ENCODE data around the gene GPR6.

Gene GPR6, protein sequence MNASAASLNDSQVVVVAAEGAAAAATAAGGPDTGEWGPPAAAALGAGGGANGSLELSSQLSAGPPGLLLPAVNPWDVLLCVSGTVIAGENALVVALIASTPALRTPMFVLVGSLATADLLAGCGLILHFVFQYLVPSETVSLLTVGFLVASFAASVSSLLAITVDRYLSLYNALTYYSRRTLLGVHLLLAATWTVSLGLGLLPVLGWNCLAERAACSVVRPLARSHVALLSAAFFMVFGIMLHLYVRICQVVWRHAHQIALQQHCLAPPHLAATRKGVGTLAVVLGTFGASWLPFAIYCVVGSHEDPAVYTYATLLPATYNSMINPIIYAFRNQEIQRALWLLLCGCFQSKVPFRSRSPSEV

GRCh38 chr6:109978174-109979032 lies at the start of gene GPR6:
GPR6 (plus strand) TSS chr6:109978311; CDS start chr6:109979113, 802 bp downstream.
- Histone ChIP-seq H2AFZ (peak within 1 kb of the TSS; percentile 81), H3K27me3 (ENCODE audit: control insufficient read depth, insufficient read depth, low read length) (no peaks in the 10 kb centered on the region), H3K9me3 (ENCODE audit: control insufficient read depth, low read length) (no peaks in the 10 kb centered on the region), H3K36me3 (ENCODE audit: control insufficient read depth, insufficient read depth, low read length) (no peaks in the 10 kb centered on the region), H3K27ac (no peak within 1 kb of the TSS), H3K4me2 (ENCODE audit: low read length) (no peak within 1 kb of the TSS), H3K4me1 (no peaks in the 10 kb centered on the region), H3K4me3 (ENCODE audit: low read depth, low read length) (no peak within 1 kb of the TSS), H3K9ac (no peak within 1 kb of the TSS), H3K79me2 (no peaks in the 10 kb centered on the region)
- no peak for TF ChIP-seq CTCF (IDR thresholded peaks at IDR 0.05)

DNA sequence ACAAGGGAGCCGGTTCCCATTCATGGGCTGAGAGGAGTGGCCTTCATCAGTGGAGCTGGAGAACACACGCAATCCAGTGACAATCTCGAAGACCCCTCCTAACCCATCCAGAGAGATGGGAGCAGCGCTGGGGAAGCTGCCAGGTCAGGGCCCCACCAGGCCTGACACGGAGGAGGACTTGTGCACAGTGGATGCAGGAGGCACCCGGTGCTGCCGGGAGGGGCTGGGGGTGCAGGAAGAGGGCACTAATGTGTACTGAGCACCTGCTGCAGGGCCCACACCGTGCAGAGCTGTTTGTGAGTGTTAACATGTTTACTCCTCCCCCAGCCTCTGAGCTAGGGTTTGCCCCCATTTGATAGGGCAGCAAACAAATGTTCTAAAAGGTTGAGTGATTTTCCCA lies 43.8 kb upstream of the GPR6 start:
- Histone ChIP-seq H3K9ac (no peak overlapping the region), H3K4me3 (ENCODE audit: low read depth, low read length) (no peak overlapping the region), H3K9me3 (ENCODE audit: control insufficient read depth, low read length) (no peaks in the 10 kb centered on the region), H2AFZ (no peak overlapping the region), H3K27me3 (ENCODE audit: control insufficient read depth, insufficient read depth, low read length) (no peaks in the 10 kb centered on the region), H3K4me1 (no peaks in the 10 kb centered on the region), H3K27ac (no peak overlapping the region), H3K4me2 (ENCODE audit: low read length) (no peak overlapping the region), H3K79me2 (no peaks in the 10 kb centered on the region), H3K36me3 (ENCODE audit: control insufficient read depth, insufficient read depth, low read length) (no peaks in the 10 kb centered on the region)
- no peak for TF ChIP-seq CTCF (IDR thresholded peaks at IDR 0.05)

DNA sequence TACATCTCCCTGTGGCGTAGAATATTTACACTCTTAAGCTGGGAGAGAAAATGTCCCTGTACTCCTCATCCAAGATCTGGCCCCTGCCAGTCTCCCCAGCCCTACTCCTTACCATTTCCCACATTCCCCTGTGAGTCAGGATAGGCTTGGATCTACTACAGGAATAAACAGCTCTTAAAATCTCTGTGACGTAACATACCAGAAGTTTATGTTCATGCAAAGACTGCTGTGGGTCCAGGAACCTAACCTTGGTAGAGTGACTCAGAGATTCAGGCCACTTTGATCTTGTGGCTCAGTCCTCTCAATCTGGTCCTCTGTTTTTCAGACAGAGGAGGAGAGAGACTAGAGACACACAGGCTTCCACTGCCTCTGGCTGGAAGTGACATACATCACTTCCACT lies 38.5 kb upstream of the GPR6 start:
- TF ChIP-seq CTCF (IDR thresholded peaks at IDR 0.05) = no peak
- no peaks in the 10 kb centered on the region for H3K79me2 ChIP-seq
- no peak overlapping the region for H2AFZ ChIP-seq
- H3K36me3 ChIP-seq (ENCODE audit: control insufficient read depth, insufficient read depth, low read length) = no peaks in the 10 kb centered on the region
- H3K27me3 ChIP-seq (ENCODE audit: control insufficient read depth, insufficient read depth, low read length) = no peaks in the 10 kb centered on the region
- H3K27ac ChIP-seq = no peak overlapping the region
- H3K9ac ChIP-seq = no peak overlapping the region
- no peak overlapping the region for H3K4me3 ChIP-seq (ENCODE audit: low read depth, low read length)
- no peaks in the 10 kb centered on the region for H3K4me1 ChIP-seq
- H3K9me3 ChIP-seq (ENCODE audit: control insufficient read depth, low read length) = no peaks in the 10 kb centered on the region
- H3K4me2 ChIP-seq (ENCODE audit: low read length) = no peak overlapping the region

DNA sequence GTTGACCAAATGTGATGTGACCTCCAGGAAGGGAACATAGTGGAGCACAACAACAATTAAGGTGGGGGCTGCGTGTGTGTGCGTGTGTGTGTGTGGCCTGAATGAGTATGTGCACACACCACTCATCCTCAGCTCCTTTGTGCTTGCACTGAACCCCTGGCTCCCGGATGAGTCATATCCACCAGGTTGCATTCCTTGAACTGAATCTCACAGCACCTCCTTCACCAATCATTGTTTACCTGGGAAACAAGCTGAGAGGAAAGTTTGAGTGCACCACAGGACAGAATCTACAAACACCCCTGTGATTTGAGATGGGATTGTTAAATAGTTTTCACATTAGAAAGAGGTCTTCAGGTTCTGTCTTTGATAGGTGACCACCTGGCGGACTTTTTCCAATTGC lies 33.7 kb upstream of the GPR6 start:
- H2AFZ ChIP-seq = peak overlapping the region; percentile 2
- TF ChIP-seq CTCF (IDR thresholded peaks at IDR 0.05) = no peak
- H3K9me3 ChIP-seq (ENCODE audit: control insufficient read depth, low read length) = no peaks in the 10 kb centered on the region
- H3K4me3 ChIP-seq (ENCODE audit: low read depth, low read length) = no peak overlapping the region
- H3K4me1 ChIP-seq = peaks cover 2% of the 10 kb centered on the region
- H3K27ac ChIP-seq = no peak overlapping the region
- H3K36me3 ChIP-seq (ENCODE audit: control insufficient read depth, insufficient read depth, low read length) = no peaks in the 10 kb centered on the region
- H3K9ac ChIP-seq = no peak overlapping the region
- no peaks in the 10 kb centered on the region for H3K79me2 ChIP-seq
- no peak overlapping the region for H3K4me2 ChIP-seq (ENCODE audit: low read length)
- H3K27me3 ChIP-seq (ENCODE audit: control insufficient read depth, insufficient read depth, low read length) = no peaks in the 10 kb centered on the region
